ENCODE data around the gene NR5A1. TPM values are rescaled to one million over a fixed set of nuclear protein-coding genes. Genes with fewer than 3 reads are reported as not detected.

NR5A1 gene
- total RNA-seq, 2 experiments from 2014 or later: not detected

- no peak for DNase-seq
- no peak overlapping the region for H3K4me3 Mint-ChIP-seq
- CTCF ChIA-PET: interaction anchor here (1.5 kb wide), 1 partner anchor 20 kb away, joined by 4 read pairs; no protein-coding TSS in a partner anchor
Measured at GRCh38 chr9:124439086-124439485, 68.1 kb downstream of the NR5A1 start.

GRCh38 chr9:124438091-124438490 is 69.1 kb downstream of the NR5A1 start:
- Mint-ChIP-seq H3K4me1 (no peaks in the 10 kb centered on the region), H3K36me3 (no peaks in the 10 kb centered on the region), H3K4me3 (no peak overlapping the region), H3K9me3 (ENCODE audit: low read depth) (no peaks in the 10 kb centered on the region), H3K27ac (no peak overlapping the region), H3K27me3 (peaks cover 29% of the 10 kb centered on the region)
- no peak for ATAC-seq
- DNase-seq: no peak
- CTCF ChIA-PET: no interaction called here

More at GRCh38 chr9:124439086-124439485, 68.1 kb downstream of the NR5A1 start:
- H3K4me1 Mint-ChIP-seq: no peaks in the 10 kb centered on the region
- no peaks in the 10 kb centered on the region for H3K9me3 Mint-ChIP-seq (ENCODE audit: low read depth)
- no peak overlapping the region for H3K27ac Mint-ChIP-seq
- no peaks in the 10 kb centered on the region for H3K36me3 Mint-ChIP-seq
- no peak for ATAC-seq
- peaks cover 36% of the 10 kb centered on the region for H3K27me3 Mint-ChIP-seq

GRCh38 chr9:124437086-124437485 is 70.1 kb downstream of the NR5A1 start:
- H3K9me3 Mint-ChIP-seq (ENCODE audit: low read depth): no peaks in the 10 kb centered on the region

GRCh38 chr9:124436320-124436719 is 70.9 kb downstream of the NR5A1 start:
- H3K4me3 Mint-ChIP-seq: no peak overlapping the region
- H3K27ac Mint-ChIP-seq: no peak overlapping the region
- no peaks in the 10 kb centered on the region for H3K9me3 Mint-ChIP-seq (ENCODE audit: low read depth)
- H3K36me3 Mint-ChIP-seq: no peaks in the 10 kb centered on the region
- CTCF ChIA-PET: interaction anchor here (0.6 kb wide), 1 partner anchor 279 kb away, joined by 4 read pairs; no protein-coding TSS in a partner anchor
- DNase-seq: no peak
- no peak for ATAC-seq
- no peaks in the 10 kb centered on the region for H3K4me1 Mint-ChIP-seq
- H3K27me3 Mint-ChIP-seq: peaks cover 20% of the 10 kb centered on the region

More at GRCh38 chr9:124437086-124437485, 70.1 kb downstream of the NR5A1 start:
- CTCF ChIA-PET: no interaction called here
- DNase-seq (no peak), ATAC-seq (no peak)
- H3K36me3 Mint-ChIP-seq: no peaks in the 10 kb centered on the region
- no peak overlapping the region for H3K4me3 Mint-ChIP-seq
- no peak overlapping the region for H3K27ac Mint-ChIP-seq
- no peaks in the 10 kb centered on the region for H3K4me1 Mint-ChIP-seq
- H3K27me3 Mint-ChIP-seq: peaks cover 26% of the 10 kb centered on the region

Other genes starting within 250 kb of the NR5A1 start
- 10 to 100 TPM in 1 of 2 experiments, 1 to 10 TPM in 1; 6.3 to 10.9 TPM for gene NEK6, start 249.4 kb downstream of the NR5A1 start, total RNA-seq
- gene PSMB7, start 92.0 kb downstream of the NR5A1 start, total RNA-seq: 100 to 1,000 TPM; 124 to 142 TPM
- not detected for gene ADGRD2, start 56.9 kb downstream of the NR5A1 start, total RNA-seq